Measurements from ENCODE around the gene PUDP. TPM values are rescaled to one million over a fixed set of nuclear protein-coding genes. Genes with fewer than 3 reads are reported as not detected.

PUDP gene
- total RNA-seq, 1 experiment from 2014 or later: 20.3 TPM

DNA sequence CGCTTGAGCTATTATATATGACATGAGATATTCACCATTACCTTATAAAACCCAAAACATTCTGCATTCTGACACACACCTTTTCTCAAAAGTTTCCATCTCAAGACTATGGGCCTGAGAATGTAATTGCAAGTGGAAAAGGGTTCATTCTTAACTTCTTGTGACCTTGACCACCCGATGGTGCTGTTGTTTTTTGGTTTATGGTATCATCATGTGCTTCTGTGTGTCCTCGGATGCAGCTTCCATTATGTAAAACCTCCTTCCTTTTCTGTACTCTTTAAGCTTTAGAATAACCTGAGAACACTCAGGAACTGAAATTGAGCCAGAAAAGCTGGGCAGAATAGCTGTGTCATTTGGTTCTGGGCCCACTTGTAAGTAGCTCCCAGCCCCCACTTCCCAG lies 16.2 kb upstream of the PUDP start:
- ChIA-PET RAD21 (ENCODE audit: low non-redundant PET in 1 of 2, low total read pairs in 2 of 2, uncharacterized antibody in 2 of 2, unreplicated experiment in 2 of 2) (no interaction called here), CTCF (no interaction called here), POLR2A (no interaction called here)
- no TSS peak for BruUV-seq (replicated peaks)
- H3K9me3 ChIP-seq (ENCODE audit: control insufficient read depth in 1 of 2, insufficient read depth in 1 of 2, low read depth in 1 of 2, low read length in 2 of 2): no peaks in the 10 kb centered on the region
- ATAC-seq: no peak
- H3K27ac ChIP-seq (ENCODE audit: low read depth, low read length): no peak overlapping the region
- intact Hi-C loops (cut with micrococcal nuclease): no loop called here
- H4K20me1 ChIP-seq (ENCODE audit: insufficient read depth): no peaks in the 10 kb centered on the region
- TF ChIP-seq ZNF274 (IDR thresholded peaks at IDR 0.05; ENCODE audit: low read depth, low read length): no peak
- H2AFZ ChIP-seq (ENCODE audit: low read depth, low read length, poor library complexity, severe bottlenecking): no peak overlapping the region
- no peaks in the 10 kb centered on the region for H3K79me2 ChIP-seq (ENCODE audit: insufficient read depth, low read length)
- no peak overlapping the region for H3K4me3 ChIP-seq (replicated peaks in 1 of 2; ENCODE audit: low read depth in 1 of 2, low read length in 2 of 2)
- no peaks in the 10 kb centered on the region for H3K36me3 ChIP-seq (ENCODE audit: control insufficient read depth in 1 of 2, insufficient read depth in 2 of 2, low read length in 2 of 2)
- no peak overlapping the region for H3K4me2 ChIP-seq (ENCODE audit: low read length)
- no peak overlapping the region for H3K9ac ChIP-seq (ENCODE audit: low read length)
- no peak for DNase-seq (ENCODE audit: low read depth, low spot score)
- no peaks in the 10 kb centered on the region for H3K9me2 ChIP-seq (ENCODE audit: insufficient read depth)
- no peaks in the 10 kb centered on the region for H3K27me3 ChIP-seq (ENCODE audit: insufficient read depth, low read length)
- H3K4me1 ChIP-seq (ENCODE audit: control insufficient read depth in 1 of 2, insufficient read depth in 2 of 2, low read length in 2 of 2): no peaks in the 10 kb centered on the region

GRCh38 chrX:7163146-7163677 lies 15.3 kb upstream of the PUDP start:
- H4K20me1 ChIP-seq (ENCODE audit: insufficient read depth): no peaks in the 10 kb centered on the region
- BruUV-seq (replicated peaks): no TSS peak
- POLR2A ChIA-PET: no interaction called here
- no peaks in the 10 kb centered on the region for H3K79me2 ChIP-seq (ENCODE audit: insufficient read depth, low read length)
- H3K4me2 ChIP-seq (ENCODE audit: low read length): no peak overlapping the region
- RAD21 ChIA-PET (ENCODE audit: low non-redundant PET in 1 of 2, low total read pairs in 2 of 2, uncharacterized antibody in 2 of 2, unreplicated experiment in 2 of 2): interaction anchor here in 1 of 2 experiments (0.6 kb wide), 1 partner anchor 1636 kb away, joined by 7 read pairs; no protein-coding TSS in a partner anchor
- H3K27me3 ChIP-seq (ENCODE audit: insufficient read depth, low read length): no peaks in the 10 kb centered on the region
- ATAC-seq: no peak
- no peaks in the 10 kb centered on the region for H3K4me1 ChIP-seq (ENCODE audit: control insufficient read depth in 1 of 2, insufficient read depth in 2 of 2, low read length in 2 of 2)
- CTCF ChIA-PET: no interaction called here
- no peak overlapping the region for H2AFZ ChIP-seq (ENCODE audit: low read depth, low read length, poor library complexity, severe bottlenecking)
- H3K27ac ChIP-seq (ENCODE audit: low read depth, low read length): no peak overlapping the region
- H3K9me2 ChIP-seq (ENCODE audit: insufficient read depth): no peaks in the 10 kb centered on the region
- no peak overlapping the region for H3K9ac ChIP-seq (ENCODE audit: low read length)
- DNase-seq (ENCODE audit: low read depth, low spot score): no peak
- intact Hi-C loops (cut with micrococcal nuclease): no loop called here
- H3K9me3 ChIP-seq (ENCODE audit: control insufficient read depth in 1 of 2, insufficient read depth in 1 of 2, low read depth in 1 of 2, low read length in 2 of 2): no peaks in the 10 kb centered on the region
- TF ChIP-seq POLR2AphosphoS5 (IDR thresholded peaks at IDR 0.05; ENCODE audit: low read depth, low read length) (no peak), FOSL1 (IDR thresholded peaks at IDR 0.05; ENCODE audit: low read depth) (no peak), ZFX (IDR thresholded peaks at IDR 0.05) (no peak), ZNF274 (IDR thresholded peaks at IDR 0.05; ENCODE audit: low read depth, low read length) (no peak), SP1 (IDR thresholded peaks at IDR 0.05; ENCODE audit: low read depth) (no peak), POLR2A (IDR thresholded peaks at IDR 0.05; ENCODE audit: borderline replicate concordance, extremely low read depth, insufficient read depth, insufficient read length) (no peak)
- TF ChIP-seq, protein P1, sequence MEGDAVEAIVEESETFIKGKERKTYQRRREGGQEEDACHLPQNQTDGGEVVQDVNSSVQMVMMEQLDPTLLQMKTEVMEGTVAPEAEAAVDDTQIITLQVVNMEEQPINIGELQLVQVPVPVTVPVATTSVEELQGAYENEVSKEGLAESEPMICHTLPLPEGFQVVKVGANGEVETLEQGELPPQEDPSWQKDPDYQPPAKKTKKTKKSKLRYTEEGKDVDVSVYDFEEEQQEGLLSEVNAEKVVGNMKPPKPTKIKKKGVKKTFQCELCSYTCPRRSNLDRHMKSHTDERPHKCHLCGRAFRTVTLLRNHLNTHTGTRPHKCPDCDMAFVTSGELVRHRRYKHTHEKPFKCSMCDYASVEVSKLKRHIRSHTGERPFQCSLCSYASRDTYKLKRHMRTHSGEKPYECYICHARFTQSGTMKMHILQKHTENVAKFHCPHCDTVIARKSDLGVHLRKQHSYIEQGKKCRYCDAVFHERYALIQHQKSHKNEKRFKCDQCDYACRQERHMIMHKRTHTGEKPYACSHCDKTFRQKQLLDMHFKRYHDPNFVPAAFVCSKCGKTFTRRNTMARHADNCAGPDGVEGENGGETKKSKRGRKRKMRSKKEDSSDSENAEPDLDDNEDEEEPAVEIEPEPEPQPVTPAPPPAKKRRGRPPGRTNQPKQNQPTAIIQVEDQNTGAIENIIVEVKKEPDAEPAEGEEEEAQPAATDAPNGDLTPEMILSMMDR (IDR thresholded peaks at IDR 0.05 in 2 of 3, conservative IDR thresholded peaks at IDR 0.05 in 1 of 3; ENCODE audit: borderline replicate concordance in 1 of 3, insufficient read depth in 1 of 3, low read depth in 2 of 3, low read length in 2 of 3): no peak
- no peak overlapping the region for H3K4me3 ChIP-seq (replicated peaks in 1 of 2; ENCODE audit: low read depth in 1 of 2, low read length in 2 of 2)
- no peaks in the 10 kb centered on the region for H3K36me3 ChIP-seq (ENCODE audit: control insufficient read depth in 1 of 2, insufficient read depth in 2 of 2, low read length in 2 of 2)

Measured in HCT116 (cell line).